ENCODE results near the gene DPEP3.

- TF ChIP-seq ZNF274 (IDR thresholded peaks at IDR 0.05; ENCODE audit: low read depth, low read length) (no peak), YY1 (IDR thresholded peaks at IDR 0.05; ENCODE audit: insufficient read depth, insufficient read length) (no peak)
These were observed 22.7 kb downstream of the DPEP3 start for GRCh38 chr16:67957622-67958021.
